IMR-90 (cell line): Measurements from ENCODE around the gene MSI2. TPM values are rescaled to one million over a fixed set of nuclear protein-coding genes. Genes with fewer than 3 reads are reported as not detected.
A peak's percentile ranks its signal among the peaks of the same experiment; 100 is the strongest.

Experiments used
- ATAC-seq: fragments of 200-7000 bp; cut with Tn5 transposase; 2 replicates; pipeline ENCODE4 v1.9.1; 2020; ENCODE audit warnings: low read depth, mild to moderate bottlenecking, moderate library complexity
- BruUV-seq: library from RNA; stranded (reverse); fragments of 400-500 nt; replicated peaks from 2 replicates; lab custom pipeline; 2021; lab: Mats Ljungman, UMichigan
- CTCF ChIA-PET: fragments of 300-600 bp; formaldehyde crosslinking; extraction: SDS; loops from one replicate; lab custom pipeline; 2021; ENCODE audit warnings: antibody characterized with exemption; lab: Yijun Ruan, JAX
- POLR2A ChIA-PET: fragments of 300-600 bp; sonication (Branson Sonifier 250); formaldehyde crosslinking; loops from one replicate; lab custom pipeline; 2022; ENCODE audit warnings: antibody characterized with exemption; ENCODE audit not compliant: unreplicated experiment; lab: Charles Lee
- DNase-seq: peaks from one replicate; pipeline ENCODE4 v3.0.0; 2013
- H2AFZ ChIP-seq: replicated peaks from 2 replicates; pipeline ENCODE3; 2013; ENCODE audit warnings: low read length, mild to moderate bottlenecking; ENCODE audit not compliant: poor library complexity
- H2AK5ac ChIP-seq: 2 replicates; pipeline ENCODE4 v1.6.1; 2013; ENCODE audit warnings: low read depth, low read length, inconsistent platforms
- H2AK9ac ChIP-seq: replicated peaks from 2 replicates; pipeline ENCODE3; 2013; ENCODE audit warnings: mild to moderate bottlenecking, low read depth, low read length, moderate library complexity; ENCODE audit not compliant: poor library complexity
- H2BK120ac ChIP-seq: 2 replicates; pipeline ENCODE4 v1.6.1; 2013; ENCODE audit warnings: low read depth, low read length, inconsistent platforms
- H2BK15ac ChIP-seq: 3 replicates; pipeline ENCODE4 v1.6.1; 2013; ENCODE audit warnings: low read depth, low read length, inconsistent platforms
- H2BK20ac ChIP-seq: 2 replicates; pipeline ENCODE4 v1.6.1; 2013; ENCODE audit warnings: low read depth, mild to moderate bottlenecking, inconsistent platforms, low read length, moderate library complexity
- H2BK5ac ChIP-seq: 2 replicates; pipeline ENCODE4 v1.6.1; 2013; ENCODE audit warnings: mild to moderate bottlenecking, low read depth, low read length, inconsistent platforms; ENCODE audit not compliant: poor library complexity, severe bottlenecking
- H3K14ac ChIP-seq: replicated peaks from 2 replicates; pipeline ENCODE4 v1.6.1; 2013; ENCODE audit warnings: low read depth, low read length, inconsistent platforms
- H3K18ac ChIP-seq: 2 replicates; pipeline ENCODE4 v1.6.1; 2013; ENCODE audit warnings: low read depth, low read length, control low read depth
- H3K23ac ChIP-seq: 2 replicates; pipeline ENCODE4 v1.6.1; 2013; ENCODE audit warnings: low read depth, low read length, inconsistent platforms
- H3K27ac ChIP-seq: 2 replicates; pipeline ENCODE4 v1.5.1; 2013; ENCODE audit warnings: mild to moderate bottlenecking, control low read depth, low read length; ENCODE audit not compliant: insufficient read depth
- H3K27me3 ChIP-seq: 2 replicates; pipeline ENCODE4 v1.6.1; 2013; ENCODE audit warnings: low read length; ENCODE audit not compliant: control insufficient read depth, insufficient read depth
- H3K36me3 ChIP-seq: 2 replicates; pipeline ENCODE4 v1.6.1; 2013; ENCODE audit warnings: low read length, mixed read lengths; ENCODE audit not compliant: control insufficient read depth, insufficient read depth
- H3K4ac ChIP-seq: 2 replicates; pipeline ENCODE4 v1.6.1; 2013; ENCODE audit warnings: low read depth, low read length, inconsistent platforms
- H3K4me1 ChIP-seq: 2 replicates; pipeline ENCODE4 v1.6.1; 2013; ENCODE audit warnings: low read length, mixed read lengths; ENCODE audit not compliant: control insufficient read depth, insufficient read depth
- H3K4me2 ChIP-seq: 2 replicates; pipeline ENCODE4 v1.6.1; 2013; ENCODE audit warnings: low read depth, mild to moderate bottlenecking, control low read depth, low read length, moderate library complexity
- H3K4me3 ChIP-seq: 2 replicates; pipeline ENCODE4 v1.5.1; 2013; ENCODE audit warnings: low read depth, mild to moderate bottlenecking, control low read depth, low read length, moderate library complexity; ENCODE audit not compliant: insufficient read depth
- H3K56ac ChIP-seq: 2 replicates; pipeline ENCODE4 v1.6.1; 2013; ENCODE audit warnings: low read length, inconsistent platforms; ENCODE audit not compliant: insufficient read depth; ENCODE audit errors: extremely low read depth
- H3K79me1 ChIP-seq, 2 experiments: 2 replicates each; pipeline ENCODE4 v1.6.1; 2013; ENCODE audit warnings: low read length in 2 of 2, inconsistent platforms in 1 of 2, low read depth in 1 of 2
- H3K9ac ChIP-seq: 2 replicates; pipeline ENCODE4 v1.6.1; 2013; ENCODE audit warnings: low read depth, low read length, control low read depth
- H3K9me1 ChIP-seq: 2 replicates; pipeline ENCODE4 v1.6.1; 2013; ENCODE audit warnings: low read length, inconsistent platforms; ENCODE audit not compliant: insufficient read depth
- H3K9me3 ChIP-seq: 2 replicates; pipeline ENCODE4 v1.6.1; 2013; ENCODE audit warnings: low read length; ENCODE audit not compliant: control insufficient read depth, insufficient read depth
- H4K20me1 ChIP-seq: 2 replicates; pipeline ENCODE4 v1.6.1; 2013; ENCODE audit warnings: low read length, inconsistent platforms; ENCODE audit not compliant: insufficient read depth
- H4K5ac ChIP-seq: 2 replicates; pipeline ENCODE4 v1.6.1; 2013; ENCODE audit warnings: mild to moderate bottlenecking, low read depth, low read length, control low read depth
- H4K8ac ChIP-seq, 2 experiments: 2 replicates each; pipeline ENCODE4 v1.6.1; 2013; ENCODE audit warnings: low read depth in 2 of 2, low read length in 2 of 2, control low read depth in 1 of 2, inconsistent platforms in 1 of 2
- H4K91ac ChIP-seq: 2 replicates; pipeline ENCODE4 v1.6.1; 2013; ENCODE audit warnings: low read depth, low read length, inconsistent platforms; ENCODE audit not compliant: insufficient read depth
- BHLHE40 ChIP-seq: fragments of 150-350 bp; IDR thresholded peaks from 2 replicates; pipeline ENCODE4 v1.6.1; 2016; ENCODE audit warnings: mild to moderate bottlenecking, low read depth, low read length
- CEBPB ChIP-seq: IDR thresholded peaks from 2 replicates; pipeline ENCODE4 v1.6.1; 2012; ENCODE audit warnings: low read depth, low read length, improper control_type of control experiment
- CHD1 ChIP-seq: IDR thresholded peaks from 2 replicates; pipeline ENCODE4 v1.6.1; 2012; ENCODE audit warnings: low read depth, low read length, improper control_type of control experiment
- FOS ChIP-seq: fragments of 150-350 bp; IDR thresholded peaks from 2 replicates; pipeline ENCODE4 v1.6.1; 2016; ENCODE audit warnings: low read depth, low read length
- MAFK ChIP-seq: IDR thresholded peaks from 2 replicates; pipeline ENCODE4 v1.6.1; 2012; ENCODE audit warnings: low read depth, low read length, improper control_type of control experiment
- MAZ ChIP-seq: IDR thresholded peaks from 2 replicates; pipeline ENCODE4 v1.6.1; 2012; ENCODE audit warnings: low read depth, mild to moderate bottlenecking, low read length, improper control_type of control experiment, moderate library complexity, borderline replicate concordance
- MXI1 ChIP-seq: IDR thresholded peaks from 2 replicates; pipeline ENCODE4 v1.6.1; 2012; ENCODE audit warnings: low read depth, mild to moderate bottlenecking, low read length, moderate library complexity, borderline replicate concordance
- NFE2L2 ChIP-seq: fragments of 150-350 bp; IDR thresholded peaks from 2 replicates; pipeline ENCODE4 v1.6.1; 2016; ENCODE audit warnings: low read depth, mild to moderate bottlenecking, low read length
- POLR2A ChIP-seq: IDR thresholded peaks from 2 replicates; pipeline ENCODE4 v1.6.1; 2012; ENCODE audit warnings: mild to moderate bottlenecking, low read depth, low read length
- RAD21 ChIP-seq: IDR thresholded peaks from 2 replicates; pipeline ENCODE4 v1.6.1; 2012; ENCODE audit warnings: low read length, improper control_type of control experiment
- RCOR1 ChIP-seq: IDR thresholded peaks from 2 replicates; pipeline ENCODE4 v1.6.1; 2012; ENCODE audit warnings: mild to moderate bottlenecking, low read length, improper control_type of control experiment; ENCODE audit not compliant: insufficient replicate concordance
- RFX5 ChIP-seq: IDR thresholded peaks from 2 replicates; pipeline ENCODE4 v1.8.0; 2012; ENCODE audit warnings: low read depth, mild to moderate bottlenecking, low read length, moderate library complexity
- SMC3 ChIP-seq: fragments of 150-350 bp; IDR thresholded peaks from 2 replicates; pipeline ENCODE4 v1.6.1; 2016; ENCODE audit warnings: low read depth, mild to moderate bottlenecking, antibody characterized with exemption, low read length, moderate library complexity
- WGBS, 2 experiments: methylation state at CpG; one replicate each; pipeline versions ENCODE4 v1.1.5 to v1.1.7; 2013; ENCODE audit warnings: missing lambda C conversion rate in 2 of 2; ENCODE audit not compliant: insufficient read length in 1 of 2; ENCODE audit errors: extremely low coverage in 2 of 2; 5-methylcytosine and 5-hydroxymethylcytosine counted together
- dilution Hi-C: fragments of 300-500 bp; cut with HindIII; formaldehyde crosslinking; loops from one replicate; pipeline ENCODE4 v1.14.3; 2018; ENCODE audit warnings: low sequenced_read_pairs; ENCODE audit not compliant: unreplicated experiment
- in situ Hi-C: fragments of 300-500 bp; cut with MboI; formaldehyde crosslinking; loops from 3 replicates; pipeline ENCODE4 v1.14.3; 2019; ENCODE audit warnings: low sequenced_read_pairs, inconsistent platforms, mixed read lengths
- intact Hi-C: fragments of 100-400 bp; cut with micrococcal nuclease; formaldehyde crosslinking; loops from 2 replicates; pipeline ENCODE4 v1.10.0; 2022
- polyA plus RNA-seq, 3 experiments: library from polyadenylated mRNA; depleted of rRNA; stranded (reverse); fragments of >200 nt; gene quantifications; 2 replicates each; pipeline ENCODE4 v1.2.3, GENCODE V29; 2012; ENCODE audit warnings: low replicate concordance in 1 of 3
- total RNA-seq: library from RNA; depleted of rRNA; stranded (reverse); fragments of >200 nt; gene quantifications from 2 replicates; pipeline ENCODE4 v1.2.3, GENCODE V29; 2012
- TF ChIP-seq, protein P1 (sequence below): fragments of 150-350 bp; IDR thresholded peaks from 2 replicates; pipeline ENCODE4 v1.6.1; 2017; ENCODE audit warnings: mild to moderate bottlenecking, antibody characterized with exemption, low read length, low read depth
- TF ChIP-seq, protein P2 (sequence below): conservative IDR thresholded peaks from 2 replicates; pipeline ENCODE4 v1.5.1; 2012; ENCODE audit warnings: mild to moderate bottlenecking, low read depth, low read length, improper control_type of control experiment
- TF ChIP-seq, protein P3 (sequence below): fragments of 150-350 bp; IDR thresholded peaks from 2 replicates; pipeline ENCODE4 v1.6.1; 2016; ENCODE audit warnings: low read depth, mild to moderate bottlenecking, low read length, moderate library complexity, borderline replicate concordance

MSI2 gene
- total and polyA plus RNA-seq, 2 of the 4 experiments (the other 2 are of a cell fraction) = 13.0 to 16.0 TPM

DNA sequence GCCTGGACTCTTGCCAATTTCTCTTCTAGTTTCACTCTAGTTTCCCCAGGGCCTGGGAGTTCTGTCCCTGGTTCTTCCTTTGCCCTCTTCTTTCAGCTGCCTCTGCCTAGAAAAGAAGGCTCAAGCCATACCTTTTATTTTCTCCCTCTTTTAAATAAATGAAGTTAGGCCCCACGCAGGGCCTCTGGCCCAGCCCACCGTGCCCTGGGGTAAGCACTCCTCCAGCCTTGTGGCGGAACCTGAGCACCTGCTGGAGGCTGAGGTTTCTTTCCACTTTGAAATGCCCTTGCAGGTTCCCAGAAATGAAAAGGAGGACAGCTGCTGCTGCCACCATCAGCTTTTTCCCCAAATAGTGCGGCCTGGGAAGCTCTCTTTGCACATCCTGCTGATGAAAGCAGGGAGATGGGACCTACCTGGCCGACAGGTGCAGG lies 349.4 kb downstream of the MSI2 start:
- no peak overlapping the region for H3K9ac ChIP-seq
- in situ Hi-C loops = no loop called here

More for the DNA sequence above, 349.4 kb downstream of the MSI2 start:
- intact Hi-C loops = no loop called here
- ATAC-seq (no peak), DNase-seq (peak; percentile 55)
- Histone ChIP-seq H3K36me3 (no peaks in the 10 kb centered on the region), H2BK15ac (no peak overlapping the region), H3K27me3 (no peaks in the 10 kb centered on the region), H3K4me3 (no peak overlapping the region), H3K4me1 (peaks cover 17% of the 10 kb centered on the region), H4K91ac (no peak overlapping the region), H4K8ac (no peak overlapping the region), H3K27ac (no peak overlapping the region), H3K23ac (no peak overlapping the region), H2BK20ac (no peak overlapping the region), H3K14ac (0 out of 2 replicates have a peak overlapping the region, but pooled peaks have one; percentile 0), H4K5ac (no peak overlapping the region), H2AK5ac (peak overlapping the region; percentile 69), H4K20me1 (no peaks in the 10 kb centered on the region), H3K79me1 (no peaks in the 10 kb centered on the region; a peak in 1 of 4 replicates), H3K9me1 (peaks cover 17% of the 10 kb centered on the region; the same call in 1 of the 2 replicates), H3K4me2 (peak overlapping the region; percentile 80; the same call in 1 of the 2 replicates), H2BK120ac (0 out of 2 replicates have a peak overlapping the region, but pooled peaks have one; percentile 40), H3K56ac (no peak overlapping the region), H3K18ac (no peak overlapping the region), H2BK5ac (no peak overlapping the region), H3K4ac (peak overlapping the region; percentile 60; the same call in 1 of the 2 replicates), H2AFZ (peak overlapping the region; percentile 83), H3K9me3 (no peaks in the 10 kb centered on the region), H2AK9ac (no peak overlapping the region)
- dilution Hi-C loops = no loop called here
- 87% methylated on average over 3 of the region's 5 CpGs; no CpG with 5 or more reads in 1 of the 2 experiments for WGBS, 2 experiments
- no peak for TF ChIP-seq RFX5
- TF ChIP-seq MAFK = no peak
- TF ChIP-seq SMC3 = no peak
- TF ChIP-seq, protein P1, sequence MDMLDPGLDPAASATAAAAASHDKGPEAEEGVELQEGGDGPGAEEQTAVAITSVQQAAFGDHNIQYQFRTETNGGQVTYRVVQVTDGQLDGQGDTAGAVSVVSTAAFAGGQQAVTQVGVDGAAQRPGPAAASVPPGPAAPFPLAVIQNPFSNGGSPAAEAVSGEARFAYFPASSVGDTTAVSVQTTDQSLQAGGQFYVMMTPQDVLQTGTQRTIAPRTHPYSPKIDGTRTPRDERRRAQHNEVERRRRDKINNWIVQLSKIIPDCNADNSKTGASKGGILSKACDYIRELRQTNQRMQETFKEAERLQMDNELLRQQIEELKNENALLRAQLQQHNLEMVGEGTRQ = no peak
- no peak for TF ChIP-seq FOS
- no peak for TF ChIP-seq POLR2A
- no peak for TF ChIP-seq RCOR1
- TF ChIP-seq BHLHE40 = no peak
- TF ChIP-seq NFE2L2 = no peak
- TF ChIP-seq RAD21 = no peak
- no peak for TF ChIP-seq CEBPB
- TF ChIP-seq, protein P2, sequence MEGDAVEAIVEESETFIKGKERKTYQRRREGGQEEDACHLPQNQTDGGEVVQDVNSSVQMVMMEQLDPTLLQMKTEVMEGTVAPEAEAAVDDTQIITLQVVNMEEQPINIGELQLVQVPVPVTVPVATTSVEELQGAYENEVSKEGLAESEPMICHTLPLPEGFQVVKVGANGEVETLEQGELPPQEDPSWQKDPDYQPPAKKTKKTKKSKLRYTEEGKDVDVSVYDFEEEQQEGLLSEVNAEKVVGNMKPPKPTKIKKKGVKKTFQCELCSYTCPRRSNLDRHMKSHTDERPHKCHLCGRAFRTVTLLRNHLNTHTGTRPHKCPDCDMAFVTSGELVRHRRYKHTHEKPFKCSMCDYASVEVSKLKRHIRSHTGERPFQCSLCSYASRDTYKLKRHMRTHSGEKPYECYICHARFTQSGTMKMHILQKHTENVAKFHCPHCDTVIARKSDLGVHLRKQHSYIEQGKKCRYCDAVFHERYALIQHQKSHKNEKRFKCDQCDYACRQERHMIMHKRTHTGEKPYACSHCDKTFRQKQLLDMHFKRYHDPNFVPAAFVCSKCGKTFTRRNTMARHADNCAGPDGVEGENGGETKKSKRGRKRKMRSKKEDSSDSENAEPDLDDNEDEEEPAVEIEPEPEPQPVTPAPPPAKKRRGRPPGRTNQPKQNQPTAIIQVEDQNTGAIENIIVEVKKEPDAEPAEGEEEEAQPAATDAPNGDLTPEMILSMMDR = no peak
- TF ChIP-seq, protein P3, sequence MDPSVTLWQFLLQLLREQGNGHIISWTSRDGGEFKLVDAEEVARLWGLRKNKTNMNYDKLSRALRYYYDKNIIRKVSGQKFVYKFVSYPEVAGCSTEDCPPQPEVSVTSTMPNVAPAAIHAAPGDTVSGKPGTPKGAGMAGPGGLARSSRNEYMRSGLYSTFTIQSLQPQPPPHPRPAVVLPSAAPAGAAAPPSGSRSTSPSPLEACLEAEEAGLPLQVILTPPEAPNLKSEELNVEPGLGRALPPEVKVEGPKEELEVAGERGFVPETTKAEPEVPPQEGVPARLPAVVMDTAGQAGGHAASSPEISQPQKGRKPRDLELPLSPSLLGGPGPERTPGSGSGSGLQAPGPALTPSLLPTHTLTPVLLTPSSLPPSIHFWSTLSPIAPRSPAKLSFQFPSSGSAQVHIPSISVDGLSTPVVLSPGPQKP = no peak
- no peak for TF ChIP-seq CHD1
- TF ChIP-seq MAZ = no peak
- no peak for TF ChIP-seq MXI1
- no TSS peak for BruUV-seq
- ChIA-PET CTCF (interaction anchor here (1.3 kb wide), 1 partner anchor 14 kb away, joined by 3 read pairs; no protein-coding TSS in a partner anchor), POLR2A (no interaction called here)
